Subcutaneous adipose tissue (tissue), 4 donors: ENCODE measurements around the gene ERC2. TPM values are rescaled to one million over a fixed set of nuclear protein-coding genes. Genes with fewer than 3 reads are reported as not detected.

Source experiments
- total RNA-seq, 4 donors: library from RNA; depleted of rRNA; stranded (reverse); fragments of >200 nt; gene quantifications; one replicate each; pipeline ENCODE4 v1.1.0, GENCODE V29; 2016
- TF ChIP-seq, protein P1 (sequence below): fragments of 450-650 bp; IDR thresholded peaks from one replicate; pipeline ENCODE4 v1.5.1; 2016; ENCODE audit warnings: low read depth, mild to moderate bottlenecking, control low read depth, antibody characterized with exemption, moderate library complexity

The ERC2 gene
- total RNA-seq, 4 donors from 2014 or later: 1.1 TPM; not detected in 3

DNA sequence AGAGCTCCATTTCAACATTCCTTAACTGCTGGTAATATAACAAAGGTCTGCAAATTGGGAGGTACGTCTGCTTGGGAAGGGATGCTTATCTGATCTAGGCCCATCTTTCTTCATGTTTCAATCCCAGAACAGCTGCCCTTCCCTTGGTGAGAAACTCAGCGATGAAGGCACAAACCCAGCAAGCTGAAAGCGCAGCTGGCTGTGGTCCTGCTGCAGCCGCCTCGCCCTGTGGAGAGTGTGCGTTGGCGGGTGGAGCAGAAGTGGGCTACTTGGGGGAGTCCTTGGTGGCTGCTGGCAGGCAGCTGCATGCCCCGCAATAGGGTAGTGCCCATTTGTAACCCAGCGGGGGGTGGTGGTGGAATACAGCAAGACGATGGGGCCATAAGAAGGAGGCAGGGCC is 820.6 kb downstream of the ERC2 start:
- TF ChIP-seq, protein P1, sequence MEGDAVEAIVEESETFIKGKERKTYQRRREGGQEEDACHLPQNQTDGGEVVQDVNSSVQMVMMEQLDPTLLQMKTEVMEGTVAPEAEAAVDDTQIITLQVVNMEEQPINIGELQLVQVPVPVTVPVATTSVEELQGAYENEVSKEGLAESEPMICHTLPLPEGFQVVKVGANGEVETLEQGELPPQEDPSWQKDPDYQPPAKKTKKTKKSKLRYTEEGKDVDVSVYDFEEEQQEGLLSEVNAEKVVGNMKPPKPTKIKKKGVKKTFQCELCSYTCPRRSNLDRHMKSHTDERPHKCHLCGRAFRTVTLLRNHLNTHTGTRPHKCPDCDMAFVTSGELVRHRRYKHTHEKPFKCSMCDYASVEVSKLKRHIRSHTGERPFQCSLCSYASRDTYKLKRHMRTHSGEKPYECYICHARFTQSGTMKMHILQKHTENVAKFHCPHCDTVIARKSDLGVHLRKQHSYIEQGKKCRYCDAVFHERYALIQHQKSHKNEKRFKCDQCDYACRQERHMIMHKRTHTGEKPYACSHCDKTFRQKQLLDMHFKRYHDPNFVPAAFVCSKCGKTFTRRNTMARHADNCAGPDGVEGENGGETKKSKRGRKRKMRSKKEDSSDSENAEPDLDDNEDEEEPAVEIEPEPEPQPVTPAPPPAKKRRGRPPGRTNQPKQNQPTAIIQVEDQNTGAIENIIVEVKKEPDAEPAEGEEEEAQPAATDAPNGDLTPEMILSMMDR: no peak

DNA sequence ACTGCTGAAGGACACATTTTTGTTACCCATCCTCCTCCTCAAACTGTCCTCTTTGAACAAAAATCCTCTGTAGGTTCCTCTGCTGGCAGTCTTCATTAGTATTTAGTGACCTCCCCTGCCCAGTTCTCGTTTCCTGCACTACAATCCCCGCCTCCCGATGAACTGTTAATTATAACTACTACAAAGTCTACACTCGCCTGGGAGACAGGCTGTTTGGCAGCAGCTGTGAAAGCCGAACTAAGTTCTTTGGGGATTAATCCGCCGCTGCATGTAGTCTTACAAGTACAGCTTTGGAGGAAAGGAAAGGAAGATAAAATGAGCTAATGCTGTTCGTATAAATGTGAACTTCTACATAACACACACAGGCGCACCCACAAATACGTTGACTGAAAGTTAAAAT is 821.2 kb downstream of the ERC2 start:
- TF ChIP-seq, protein P1: no peak

- TF ChIP-seq, protein P1: no peak
Observed at GRCh38 chr3:55646121-55646520, 822.1 kb downstream of the ERC2 start.

DNA sequence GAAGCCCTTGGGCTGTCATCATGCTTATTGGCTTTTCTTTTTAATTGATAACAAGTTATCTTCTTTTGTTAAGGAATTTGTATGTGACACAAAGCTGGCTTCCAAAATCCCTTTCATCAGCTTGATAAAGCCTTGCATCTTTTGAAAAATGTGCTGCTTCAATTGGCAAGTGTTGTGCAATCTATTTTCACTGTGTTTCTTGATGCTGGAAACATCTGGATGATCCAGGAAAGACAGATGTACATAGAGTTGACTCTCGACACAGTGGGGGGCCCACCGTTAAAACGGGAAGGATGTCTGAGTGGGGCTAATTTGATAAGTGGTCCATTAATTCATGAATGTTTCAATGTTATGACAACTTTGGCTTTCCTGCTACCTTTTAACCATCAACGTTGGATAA is 822.8 kb downstream of the ERC2 start:
- TF ChIP-seq, protein P1: no peak

DNA sequence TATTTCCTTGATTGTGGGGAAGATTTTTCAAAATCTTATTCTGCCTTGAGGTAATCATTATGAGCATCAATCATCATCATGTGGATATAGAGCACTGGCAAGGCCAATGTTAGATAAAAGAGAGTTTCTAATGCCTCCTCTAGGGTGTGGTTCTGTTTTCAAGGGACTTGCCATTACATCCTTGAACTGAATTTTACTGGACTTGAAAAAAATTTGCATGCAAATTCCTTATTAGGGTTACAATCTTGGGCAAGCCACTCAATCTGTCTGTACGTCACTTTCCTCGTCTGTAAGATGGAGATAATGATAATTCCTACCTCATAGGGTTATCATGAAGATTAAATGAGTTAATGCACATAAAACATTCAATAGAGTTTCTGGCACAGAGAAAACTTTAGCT is 825.0 kb downstream of the ERC2 start:
- TF ChIP-seq, protein P1: no peak

DNA sequence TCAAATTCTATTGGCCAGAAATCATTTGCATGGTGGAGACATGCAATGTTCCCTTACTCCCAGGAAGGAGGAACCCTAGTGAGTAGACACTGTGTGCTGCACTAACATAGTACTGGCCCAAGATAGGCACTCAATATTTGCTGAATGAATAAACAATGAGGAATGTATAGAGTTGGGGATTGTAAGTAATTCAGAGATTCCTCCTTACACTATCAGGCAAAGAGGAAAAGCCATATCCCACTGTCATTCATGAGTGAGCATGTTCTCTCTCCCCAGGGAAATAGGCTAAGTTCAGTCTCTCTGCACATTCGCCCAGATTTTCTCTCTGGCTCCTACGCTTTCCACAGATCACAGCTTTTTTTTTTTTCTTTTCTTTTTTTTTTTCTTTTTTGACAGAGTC is 826.3 kb downstream of the ERC2 start:
- TF ChIP-seq, protein P1: no peak

DNA sequence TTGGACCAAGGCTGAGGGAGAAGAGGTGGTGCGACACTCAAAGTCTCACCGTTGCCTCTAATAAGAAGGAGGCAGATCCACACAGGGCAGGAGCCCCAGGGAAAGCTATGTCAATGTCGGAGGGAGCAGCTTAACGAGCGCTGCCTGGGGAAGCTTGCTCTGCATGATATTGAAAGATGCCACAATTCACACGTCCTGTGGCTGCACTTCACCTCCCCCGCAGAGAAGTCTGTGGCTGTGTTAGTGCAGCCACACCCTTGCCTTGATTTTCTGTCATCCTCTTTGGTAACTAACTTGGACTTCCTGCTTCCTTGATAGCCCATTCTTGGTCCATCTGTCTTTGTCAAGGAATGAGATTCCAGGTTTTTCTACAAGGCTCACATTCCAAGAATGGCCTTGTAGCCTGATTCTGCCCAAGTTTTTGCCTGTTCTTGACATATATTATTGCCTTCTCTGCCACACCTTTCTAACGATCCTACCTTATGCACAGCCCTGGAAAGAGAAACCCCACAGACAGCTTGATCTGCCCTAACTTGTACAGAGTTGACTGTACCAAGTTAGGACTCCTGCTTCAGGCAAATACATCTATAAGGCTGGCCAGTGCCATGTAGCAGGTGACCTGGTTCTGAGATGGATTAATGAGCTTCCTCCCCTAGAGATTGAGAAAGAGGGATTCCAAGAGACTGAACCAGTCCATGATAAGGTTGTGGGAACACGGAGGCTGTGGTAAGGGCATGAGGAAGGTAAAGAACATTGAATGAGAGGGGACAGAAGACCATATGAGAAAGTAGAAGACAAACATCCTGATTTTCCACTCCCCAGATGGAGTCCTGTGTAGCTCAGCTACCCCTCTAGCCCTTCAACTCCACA is 828.1 kb downstream of the ERC2 start:
- TF ChIP-seq, protein P1: no peak
